GM21619 (cell line): ENCODE data around the gene GATA2.

Source experiments
- ATAC-seq: cut with Tn5 transposase; IDR thresholded peaks from one replicate; pipeline ENCODE4 v1.9.1; 2021; ENCODE audit not compliant: unreplicated experiment

The GATA2 gene

GRCh38 chr3:128488991-128489673 lies 3.9 kb downstream of the GATA2 start:
- ATAC-seq, result no peak

- no peak for ATAC-seq
Measured at GRCh38 chr3:128488636-128488990, 4.4 kb downstream of the GATA2 start.

GRCh38 chr3:128487813-128488635 lies 5.0 kb downstream of the GATA2 start:
- ATAC-seq, result no peak

GRCh38 chr3:128487538-128487812 lies 5.5 kb downstream of the GATA2 start:
- no peak for ATAC-seq

- no peak for ATAC-seq
Measured at GRCh38 chr3:128486681-128487537, 6.1 kb downstream of the GATA2 start.

GRCh38 chr3:128486205-128486628 lies 6.8 kb downstream of the GATA2 start:
- no peak for ATAC-seq

- ATAC-seq, result no peak
Measured at GRCh38 chr3:128485282-128486204, 7.5 kb downstream of the GATA2 start.

- no peak for ATAC-seq
Measured at GRCh38 chr3:128484404-128485281, 8.4 kb downstream of the GATA2 start.

GRCh38 chr3:128483657-128484403 lies 9.2 kb downstream of the GATA2 start:
- no peak for ATAC-seq

- ATAC-seq, result no peak
Measured at GRCh38 chr3:128482666-128483656, 10.0 kb downstream of the GATA2 start.

GRCh38 chr3:128482175-128482574 lies 10.8 kb downstream of the GATA2 start:
- ATAC-seq, result no peak

GRCh38 chr3:128481438-128481942 lies 11.5 kb downstream of the GATA2 start:
- no peak for ATAC-seq

- no peak for ATAC-seq
Measured at GRCh38 chr3:128480717-128481437, 12.1 kb downstream of the GATA2 start.

- ATAC-seq, result no peak
Measured at GRCh38 chr3:128480278-128480677, 12.7 kb downstream of the GATA2 start.

- no peak for ATAC-seq
Measured at GRCh38 chr3:128479558-128480086, 13.4 kb downstream of the GATA2 start.

GRCh38 chr3:128478576-128479506 lies 14.2 kb downstream of the GATA2 start:
- no peak for ATAC-seq
